H9 (cell line): ENCODE data around the gene ETV3L. TPM values are rescaled to one million over a fixed set of nuclear protein-coding genes. Genes with fewer than 3 reads are reported as not detected.
A peak's percentile ranks its signal among the peaks of the same experiment; 100 is the strongest.

Experiments
- DNase-seq: peaks from one replicate; pipeline ENCODE4 v3.0.0-alpha.2; 2017
- H2AFZ ChIP-seq: one replicate; pipeline ENCODE4 v1.6.1; 2013; ENCODE audit warnings: mild to moderate bottlenecking, low read length, control low read depth, moderate library complexity
- H2AK5ac ChIP-seq: 2 replicates; pipeline ENCODE4 v1.6.1; 2013; ENCODE audit warnings: low read length, control low read depth, mixed read lengths; ENCODE audit not compliant: insufficient read length
- H2BK120ac ChIP-seq: one replicate; pipeline ENCODE4 v1.6.1; 2013; ENCODE audit warnings: low read depth, mild to moderate bottlenecking, low read length, control low read depth, inconsistent platforms; ENCODE audit not compliant: poor library complexity, severe bottlenecking
- H2BK12ac ChIP-seq: 2 replicates; pipeline ENCODE4 v1.6.1; 2013; ENCODE audit warnings: low read length, control low read depth, mixed read lengths, low read depth; ENCODE audit not compliant: insufficient read length
- H2BK15ac ChIP-seq: 2 replicates; pipeline ENCODE4 v1.6.1; 2013; ENCODE audit warnings: low read depth, low read length, control low read depth
- H2BK20ac ChIP-seq: one replicate; pipeline ENCODE4 v1.6.1; 2013; ENCODE audit warnings: low read depth, mild to moderate bottlenecking, low read length, control low read depth, inconsistent platforms; ENCODE audit not compliant: poor library complexity, severe bottlenecking
- H2BK5ac ChIP-seq: 2 replicates; pipeline ENCODE4 v1.6.1; 2013; ENCODE audit warnings: low read length, control low read depth, mixed read lengths; ENCODE audit not compliant: insufficient read length
- H3K14ac ChIP-seq: 2 replicates; pipeline ENCODE4 v1.6.1; 2013; ENCODE audit warnings: low read length, control low read depth; ENCODE audit not compliant: insufficient read depth
- H3K18ac ChIP-seq: 2 replicates; pipeline ENCODE4 v1.6.1; 2013; ENCODE audit warnings: low read depth, mild to moderate bottlenecking, mixed read lengths, low read length, control low read depth; ENCODE audit not compliant: insufficient read length
- H3K23ac ChIP-seq: 2 replicates; pipeline ENCODE4 v1.6.1; 2013; ENCODE audit warnings: low read length, control low read depth, mixed read lengths, low read depth; ENCODE audit not compliant: insufficient read length
- H3K23me2 ChIP-seq: 2 replicates; pipeline ENCODE4 v1.6.1; 2013; ENCODE audit warnings: low read depth, mild to moderate bottlenecking, mixed read lengths, low read length, control low read depth; ENCODE audit not compliant: insufficient read length, poor library complexity, severe bottlenecking
- H3K27ac ChIP-seq: 2 replicates; pipeline ENCODE4 v1.5.1; 2013; ENCODE audit warnings: low read length, control low read depth, mixed read lengths, low read depth; ENCODE audit not compliant: insufficient read length
- H3K27me3 ChIP-seq: 2 replicates; pipeline ENCODE4 v1.6.1; 2013; ENCODE audit warnings: low read length, control low read depth, inconsistent platforms; ENCODE audit not compliant: insufficient read depth
- H3K4ac ChIP-seq: 2 replicates; pipeline ENCODE4 v1.6.1; 2013; ENCODE audit warnings: low read depth, mild to moderate bottlenecking, control low read depth, inconsistent platforms, low read length, moderate library complexity
- H3K4me1 ChIP-seq: 2 replicates; pipeline ENCODE4 v1.6.1; 2013; ENCODE audit warnings: low read length, control low read depth, inconsistent platforms; ENCODE audit not compliant: insufficient read depth
- H3K4me2 ChIP-seq: 2 replicates; pipeline ENCODE4 v1.6.1; 2013; ENCODE audit warnings: low read length, control low read depth, mixed read lengths; ENCODE audit not compliant: insufficient read length, insufficient read depth
- H3K56ac ChIP-seq: 2 replicates; pipeline ENCODE4 v1.6.1; 2013; ENCODE audit warnings: low read depth, mild to moderate bottlenecking, mixed read lengths, low read length, control low read depth; ENCODE audit not compliant: insufficient read length
- H3K79me1 ChIP-seq: 2 replicates; pipeline ENCODE4 v1.6.1; 2013; ENCODE audit warnings: low read depth, mild to moderate bottlenecking, moderate library complexity, low read length, control low read depth, inconsistent platforms; ENCODE audit not compliant: insufficient read depth, poor library complexity, severe bottlenecking
- H3K79me2 ChIP-seq: 2 replicates; pipeline ENCODE4 v1.6.1; 2013; ENCODE audit warnings: low read length, control low read depth, inconsistent platforms; ENCODE audit not compliant: insufficient read depth
- H3K9ac ChIP-seq: 2 replicates; pipeline ENCODE4 v1.6.1; 2013; ENCODE audit warnings: low read length, control low read depth, mixed read lengths; ENCODE audit not compliant: insufficient read length; ENCODE audit errors: extremely low read depth
- H3K9me3 ChIP-seq: one replicate; pipeline ENCODE4 v1.6.1; 2013; ENCODE audit warnings: low read depth, low read length, inconsistent platforms; ENCODE audit not compliant: control insufficient read depth
- H3T11ph ChIP-seq: one replicate; pipeline ENCODE4 v1.6.1; 2013; ENCODE audit warnings: mild to moderate bottlenecking, low read length, control low read depth, inconsistent platforms
- H4K20me1 ChIP-seq: one replicate; pipeline ENCODE4 v1.6.1; 2013; ENCODE audit not compliant: control insufficient read depth, insufficient read length, insufficient read depth
- H4K5ac ChIP-seq: 2 replicates; pipeline ENCODE4 v1.6.1; 2013; ENCODE audit warnings: low read depth, mild to moderate bottlenecking, mixed read lengths, low read length, control low read depth; ENCODE audit not compliant: insufficient read length
- H4K8ac ChIP-seq: replicated peaks from 2 replicates; pipeline ENCODE4 v1.6.1; 2013; ENCODE audit warnings: low read length, control low read depth, mixed read lengths, low read depth; ENCODE audit not compliant: insufficient read length
- H4K91ac ChIP-seq: 2 replicates; pipeline ENCODE4 v1.6.1; 2013; ENCODE audit warnings: low read depth, mild to moderate bottlenecking, moderate library complexity, mixed read lengths, low read length, control low read depth; ENCODE audit not compliant: insufficient read length
- H3K27ac Mint-ChIP-seq, 3 experiments: 2 replicates in 2 of 3; 3 replicates in 1 of 3; pipeline ENCODE4 v1.8.0; 2020 to 2021; ENCODE audit warnings: mixed read lengths in 3 of 3, mild to moderate bottlenecking in 1 of 3, moderate library complexity in 1 of 3
- H3K27me3 Mint-ChIP-seq: 2 replicates; pipeline ENCODE4 v1.8.0; 2021; ENCODE audit warnings: low read depth, mild to moderate bottlenecking, moderate library complexity, mixed read lengths
- H3K36me3 Mint-ChIP-seq, 3 experiments: 2 replicates in 2 of 3; 3 replicates in 1 of 3; pipeline ENCODE4 v1.8.0; 2020 to 2021; ENCODE audit warnings: low read depth in 3 of 3, mixed read lengths in 3 of 3; ENCODE audit not compliant: insufficient read depth in 1 of 3
- H3K4me1 Mint-ChIP-seq, 2 experiments: 2 replicates each; pipeline ENCODE4 v1.8.0; 2020; ENCODE audit warnings: mixed read lengths in 2 of 2
- H3K4me3 Mint-ChIP-seq, 2 experiments: 2 replicates in 1 of 2; 3 replicates in 1 of 2; pipeline ENCODE4 v1.8.0; 2020 to 2021; ENCODE audit warnings: mild to moderate bottlenecking in 2 of 2, mixed read lengths in 2 of 2, moderate library complexity in 1 of 2
- H3K9me3 Mint-ChIP-seq, 2 experiments: 2 replicates in 1 of 2; 3 replicates in 1 of 2; pipeline ENCODE4 v1.8.0; 2020; ENCODE audit warnings: mild to moderate bottlenecking in 2 of 2, mixed read lengths in 2 of 2, moderate library complexity in 1 of 2
- CTCF ChIP-seq: fragments of 200-600 bp; sonication (generic); conservative IDR thresholded peaks from 3 replicates; pipeline ENCODE4 v1.8.0; 2021; ENCODE audit warnings: antibody characterized with exemption, mild to moderate bottlenecking
- WGBS: extraction: QIAGEN DNeasy Blood & Tissue Kit; methylation state at CpG from one replicate; pipeline ENCODE4 v1.1.7; 2013; ENCODE audit warnings: missing lambda C conversion rate, low lambda C conversion rate, mixed read lengths; ENCODE audit not compliant: insufficient read length; ENCODE audit errors: extremely low coverage; 5-methylcytosine and 5-hydroxymethylcytosine counted together
- total RNA-seq: library from RNA; stranded (reverse); gene quantifications from 2 replicates; pipeline ENCODE4 v1.2.1, GENCODE V29; 2021

The ETV3L gene
- total RNA-seq, 1 experiment from 2014 or later, result 0.96 TPM

- Histone ChIP-seq H4K5ac (no peak overlapping the region), H3K4ac (no peak overlapping the region), H3K23me2 (no peaks in the 10 kb centered on the region), H2BK20ac (no peak overlapping the region), H3T11ph (no peak overlapping the region), H3K27me3 (no peaks in the 10 kb centered on the region; the same call in 1 of the 2 replicates), H3K9ac (no peak overlapping the region), H3K79me2 (no peaks in the 10 kb centered on the region), H3K79me1 (no peaks in the 10 kb centered on the region), H2BK5ac (no peak overlapping the region), H2AFZ (no peak overlapping the region), H3K4me2 (no peak overlapping the region), H3K14ac (no peak overlapping the region), H3K9me3 (no peaks in the 10 kb centered on the region), H3K23ac (no peak overlapping the region), H2BK15ac (no peak overlapping the region), H3K18ac (no peak overlapping the region), H2BK120ac (no peak overlapping the region), H3K4me1 (peaks cover under 1% of the 10 kb centered on the region; the same call in 1 of the 2 replicates), H4K20me1 (no peaks in the 10 kb centered on the region), H4K91ac (no peak overlapping the region), H3K56ac (no peak overlapping the region), H4K8ac (no peak overlapping the region), H3K27ac (no peak overlapping the region), H2AK5ac (no peak overlapping the region), H2BK12ac (no peak overlapping the region)
- Mint-ChIP-seq H3K27ac (no peak overlapping the region), H3K9me3 (no peaks in the 10 kb centered on the region; a peak in 1 of 5 replicates), H3K4me1 (peaks cover 39 to 64% of the 10 kb centered on the region in 2 experiments), H3K36me3 (no peaks in the 10 kb centered on the region), H3K27me3 (peaks cover 52% of the 10 kb centered on the region), H3K4me3 (no peak overlapping the region)
- TF ChIP-seq CTCF, result no peak
- no CpG with 5 or more reads among the region's 19 CpGs for WGBS
- peak; percentile 37 for DNase-seq
Measured at GRCh38 chr1:157107702-157108101, 8.1 kb upstream of the ETV3L start.
